ENCODE measurements around the gene MARS1. TPM values are rescaled to one million over a fixed set of nuclear protein-coding genes. Genes with fewer than 3 reads are reported as not detected.

Gene MARS1
- total and polyA plus RNA-seq, 2 experiments from 2014 or later, result 266 to 351 TPM

DNA sequence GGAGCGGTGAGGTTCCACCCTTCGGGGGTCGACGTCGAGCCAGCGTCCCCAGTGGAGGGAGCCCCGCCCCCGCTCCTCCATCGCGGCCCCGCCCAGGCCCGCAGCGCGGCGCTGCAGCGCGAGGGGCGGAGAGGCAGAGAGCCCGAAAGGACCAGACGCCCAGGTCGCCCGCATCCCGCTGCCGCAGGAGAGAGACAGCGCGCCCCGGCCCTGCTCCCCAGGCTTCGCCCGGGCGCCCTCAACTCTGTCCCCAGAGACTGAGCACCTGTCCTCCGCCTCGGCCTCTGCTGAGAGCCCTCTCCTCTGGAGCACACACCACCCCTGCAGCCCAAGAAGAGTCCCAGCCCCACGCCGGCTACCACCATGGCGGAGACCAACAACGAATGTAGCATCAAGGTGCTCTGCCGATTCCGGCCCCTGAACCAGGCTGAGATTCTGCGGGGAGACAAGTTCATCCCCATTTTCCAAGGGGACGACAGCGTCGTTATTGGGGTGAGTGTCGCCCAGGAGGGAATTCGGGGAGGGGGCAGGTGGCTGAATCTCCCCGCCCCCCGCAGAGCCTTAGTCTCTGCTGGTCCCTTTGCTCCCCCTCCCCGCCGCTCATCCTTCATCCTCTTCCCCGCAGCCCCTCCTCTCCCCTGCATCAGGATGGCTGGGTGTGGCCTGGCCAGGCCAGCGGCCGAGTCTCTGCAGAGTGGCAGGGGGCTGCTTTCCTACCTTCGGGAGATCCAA lies 62.2 kb downstream of the MARS1 start, which contains the start of gene KIF5A (continued):
- TF ChIP-seq, protein P1, sequence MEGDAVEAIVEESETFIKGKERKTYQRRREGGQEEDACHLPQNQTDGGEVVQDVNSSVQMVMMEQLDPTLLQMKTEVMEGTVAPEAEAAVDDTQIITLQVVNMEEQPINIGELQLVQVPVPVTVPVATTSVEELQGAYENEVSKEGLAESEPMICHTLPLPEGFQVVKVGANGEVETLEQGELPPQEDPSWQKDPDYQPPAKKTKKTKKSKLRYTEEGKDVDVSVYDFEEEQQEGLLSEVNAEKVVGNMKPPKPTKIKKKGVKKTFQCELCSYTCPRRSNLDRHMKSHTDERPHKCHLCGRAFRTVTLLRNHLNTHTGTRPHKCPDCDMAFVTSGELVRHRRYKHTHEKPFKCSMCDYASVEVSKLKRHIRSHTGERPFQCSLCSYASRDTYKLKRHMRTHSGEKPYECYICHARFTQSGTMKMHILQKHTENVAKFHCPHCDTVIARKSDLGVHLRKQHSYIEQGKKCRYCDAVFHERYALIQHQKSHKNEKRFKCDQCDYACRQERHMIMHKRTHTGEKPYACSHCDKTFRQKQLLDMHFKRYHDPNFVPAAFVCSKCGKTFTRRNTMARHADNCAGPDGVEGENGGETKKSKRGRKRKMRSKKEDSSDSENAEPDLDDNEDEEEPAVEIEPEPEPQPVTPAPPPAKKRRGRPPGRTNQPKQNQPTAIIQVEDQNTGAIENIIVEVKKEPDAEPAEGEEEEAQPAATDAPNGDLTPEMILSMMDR (conservative IDR thresholded peaks at IDR 0.05; ENCODE audit: low read depth in 2 of 2), result 0 out of 4 replicates have a peak, but pooled peaks of 1 of the 2 experiments have one; percentile 22
- TF ChIP-seq, protein P2, sequence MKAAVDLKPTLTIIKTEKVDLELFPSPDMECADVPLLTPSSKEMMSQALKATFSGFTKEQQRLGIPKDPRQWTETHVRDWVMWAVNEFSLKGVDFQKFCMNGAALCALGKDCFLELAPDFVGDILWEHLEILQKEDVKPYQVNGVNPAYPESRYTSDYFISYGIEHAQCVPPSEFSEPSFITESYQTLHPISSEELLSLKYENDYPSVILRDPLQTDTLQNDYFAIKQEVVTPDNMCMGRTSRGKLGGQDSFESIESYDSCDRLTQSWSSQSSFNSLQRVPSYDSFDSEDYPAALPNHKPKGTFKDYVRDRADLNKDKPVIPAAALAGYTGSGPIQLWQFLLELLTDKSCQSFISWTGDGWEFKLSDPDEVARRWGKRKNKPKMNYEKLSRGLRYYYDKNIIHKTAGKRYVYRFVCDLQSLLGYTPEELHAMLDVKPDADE (IDR thresholded peaks at IDR 0.05), result no peak
- TF ChIP-seq NANOG (IDR thresholded peaks at IDR 0.05; ENCODE audit: borderline replicate concordance), result no peak
- no peak for TF ChIP-seq EZH2 (IDR thresholded peaks at IDR 0.05; ENCODE audit: low read depth, unreplicated experiment)

DNA sequence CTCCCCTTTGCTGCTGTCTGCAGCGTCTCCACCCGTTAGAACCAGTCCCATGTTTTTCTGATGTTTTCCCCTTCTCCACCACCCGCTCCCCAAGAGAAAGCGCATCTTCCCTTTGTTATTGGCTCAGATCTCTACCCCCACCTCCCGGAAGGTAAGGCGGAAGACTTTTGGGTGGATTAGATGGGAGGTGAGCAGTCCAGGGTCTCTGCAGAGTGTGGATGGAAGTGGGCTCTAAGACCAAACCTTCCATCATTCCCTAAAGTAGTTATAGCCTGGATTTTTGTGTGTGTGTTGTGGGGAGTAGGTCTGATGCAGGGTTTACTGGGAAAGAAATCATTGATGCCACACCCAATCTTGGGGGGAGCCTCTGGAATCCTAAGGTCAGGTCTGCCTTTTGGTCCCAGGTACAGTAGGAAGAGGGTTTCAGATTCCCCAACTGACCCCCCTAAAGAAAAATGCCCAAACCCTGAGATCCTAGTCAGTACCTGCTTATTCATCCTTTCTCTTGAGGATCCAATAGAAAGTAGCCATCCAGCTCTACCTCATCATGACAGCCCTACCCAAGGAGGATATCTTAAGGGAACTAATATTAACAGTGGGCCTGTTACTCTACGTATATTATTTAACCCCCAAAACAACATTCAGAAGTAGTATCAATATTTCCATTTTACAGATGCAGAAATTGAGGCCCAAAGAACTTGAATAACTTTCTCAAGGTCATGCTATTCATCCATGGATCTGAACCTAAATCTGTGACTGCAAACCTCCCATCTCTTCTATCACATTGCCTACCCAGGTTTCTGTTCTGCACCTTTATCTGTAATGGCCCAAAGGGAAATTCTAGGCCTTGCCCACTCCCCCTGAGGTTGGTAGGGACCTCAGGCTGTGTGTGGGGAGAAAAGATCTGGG lies 63.0 kb downstream of the MARS1 start:
- Mint-ChIP-seq H3K9me3 (no peaks in the 10 kb centered on the region), H3K4me3 (peak overlapping the region; percentile 79), H3K36me3 (ENCODE audit: low read depth) (no peaks in the 10 kb centered on the region; the same call in 2 of the 3 replicates), H3K27me3 (ENCODE audit: insufficient read depth, low read depth, poor library complexity) (peaks cover 13% of the 10 kb centered on the region), H3K27ac (no peak overlapping the region), H3K4me1 (peaks cover 56% of the 10 kb centered on the region)
- peaks cover 12% of the 10 kb centered on the region for H3F3A ChIP-seq (replicated peaks; ENCODE audit: low read depth)
- H2AFZ ChIP-seq, result peak overlapping the region; percentile 99; the same call in 1 of the 2 replicates
- peaks cover 35% of the 10 kb centered on the region for H3K4me1 ChIP-seq (ENCODE audit: insufficient read depth)
- H3K79me2 ChIP-seq (replicated peaks; ENCODE audit: insufficient read depth), result peaks cover 41% of the 10 kb centered on the region
- no peak for ATAC-seq
- TF ChIP-seq NANOG (IDR thresholded peaks at IDR 0.05; ENCODE audit: borderline replicate concordance) (no peak), EZH2 (IDR thresholded peaks at IDR 0.05; ENCODE audit: low read depth, unreplicated experiment) (no peak), EZH2phosphoT487 (IDR thresholded peaks at IDR 0.05; ENCODE audit: unreplicated experiment) (no peak), CREB1 (CRISPR knock-in tag; IDR thresholded peaks at IDR 0.05; ENCODE audit: low read depth) (no peak)
- TF ChIP-seq, protein P3, sequence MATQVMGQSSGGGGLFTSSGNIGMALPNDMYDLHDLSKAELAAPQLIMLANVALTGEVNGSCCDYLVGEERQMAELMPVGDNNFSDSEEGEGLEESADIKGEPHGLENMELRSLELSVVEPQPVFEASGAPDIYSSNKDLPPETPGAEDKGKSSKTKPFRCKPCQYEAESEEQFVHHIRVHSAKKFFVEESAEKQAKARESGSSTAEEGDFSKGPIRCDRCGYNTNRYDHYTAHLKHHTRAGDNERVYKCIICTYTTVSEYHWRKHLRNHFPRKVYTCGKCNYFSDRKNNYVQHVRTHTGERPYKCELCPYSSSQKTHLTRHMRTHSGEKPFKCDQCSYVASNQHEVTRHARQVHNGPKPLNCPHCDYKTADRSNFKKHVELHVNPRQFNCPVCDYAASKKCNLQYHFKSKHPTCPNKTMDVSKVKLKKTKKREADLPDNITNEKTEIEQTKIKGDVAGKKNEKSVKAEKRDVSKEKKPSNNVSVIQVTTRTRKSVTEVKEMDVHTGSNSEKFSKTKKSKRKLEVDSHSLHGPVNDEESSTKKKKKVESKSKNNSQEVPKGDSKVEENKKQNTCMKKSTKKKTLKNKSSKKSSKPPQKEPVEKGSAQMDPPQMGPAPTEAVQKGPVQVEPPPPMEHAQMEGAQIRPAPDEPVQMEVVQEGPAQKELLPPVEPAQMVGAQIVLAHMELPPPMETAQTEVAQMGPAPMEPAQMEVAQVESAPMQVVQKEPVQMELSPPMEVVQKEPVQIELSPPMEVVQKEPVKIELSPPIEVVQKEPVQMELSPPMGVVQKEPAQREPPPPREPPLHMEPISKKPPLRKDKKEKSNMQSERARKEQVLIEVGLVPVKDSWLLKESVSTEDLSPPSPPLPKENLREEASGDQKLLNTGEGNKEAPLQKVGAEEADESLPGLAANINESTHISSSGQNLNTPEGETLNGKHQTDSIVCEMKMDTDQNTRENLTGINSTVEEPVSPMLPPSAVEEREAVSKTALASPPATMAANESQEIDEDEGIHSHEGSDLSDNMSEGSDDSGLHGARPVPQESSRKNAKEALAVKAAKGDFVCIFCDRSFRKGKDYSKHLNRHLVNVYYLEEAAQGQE (IDR thresholded peaks at IDR 0.05; ENCODE audit: unreplicated experiment), result no peak
- no peaks in the 10 kb centered on the region for H3K36me3 ChIP-seq (ENCODE audit: insufficient read depth)
- H3K9me2 ChIP-seq (ENCODE audit: insufficient read depth), result no peaks in the 10 kb centered on the region
- peaks cover 14% of the 10 kb centered on the region for H3K27me3 ChIP-seq (ENCODE audit: insufficient read depth)
- H3K4me2 ChIP-seq, result peak overlapping the region; percentile 88
- no peak for DNase-seq (ENCODE audit: low spot score)
- H4K20me1 ChIP-seq (replicated peaks; ENCODE audit: insufficient read depth), result peaks cover 20% of the 10 kb centered on the region
- H3K4me3 ChIP-seq, result peak overlapping the region; percentile 99
- no peak overlapping the region for H3K27ac ChIP-seq (ENCODE audit: low read depth)

Measured in GM23338 (cell line).